Measurements from ENCODE around the gene GRAMD4.
"Not testable (repeated sequence)": the region's sequence is repeated elsewhere in the genome, so short reads cannot be mapped to it uniquely, and the experiment has no call there.

The GRAMD4 gene

DNA sequence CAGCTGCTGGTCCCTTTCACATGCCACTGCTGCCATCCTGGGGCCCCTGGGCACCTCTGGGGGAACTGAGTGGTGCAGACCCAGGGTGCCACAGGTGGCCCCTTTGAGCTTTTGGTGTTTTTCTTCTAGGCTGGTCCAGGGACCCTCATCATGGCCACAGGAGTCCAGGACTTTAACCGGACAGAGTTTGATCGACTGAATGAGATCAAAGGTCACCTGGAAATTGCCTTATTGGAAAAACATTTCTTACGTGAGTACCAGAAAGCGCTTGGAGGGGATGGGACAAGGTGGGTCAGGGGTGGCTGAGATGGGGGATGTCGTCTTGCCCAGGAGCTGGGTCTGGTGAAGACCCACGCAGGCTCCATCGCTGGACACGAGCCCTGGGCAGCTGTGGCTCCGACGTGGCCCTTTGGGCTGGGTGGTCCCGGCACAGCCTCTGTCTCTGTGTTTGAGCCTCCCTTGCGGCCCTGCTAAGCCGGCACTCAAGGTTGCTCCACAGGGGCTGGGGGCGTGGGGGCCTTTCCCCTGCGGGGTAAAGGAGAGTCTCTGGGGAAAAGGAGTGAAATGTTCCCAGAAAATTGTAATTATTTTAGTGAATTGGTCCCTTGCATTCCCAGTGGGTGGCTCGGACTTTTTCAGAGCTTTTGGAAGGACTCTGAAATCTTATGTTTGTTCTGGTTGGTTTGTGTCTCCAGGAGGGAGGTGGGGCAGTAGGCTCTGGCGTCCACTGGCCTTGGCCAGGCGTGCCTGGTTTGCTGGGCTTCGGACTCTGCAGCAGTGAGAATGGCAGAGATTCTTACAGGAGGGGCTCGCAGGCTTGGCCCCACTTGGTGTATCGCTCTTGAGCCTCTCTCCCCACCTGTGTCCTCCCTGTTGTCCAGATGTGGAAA is 17.8 kb downstream of the GRAMD4 start:
- no peak for DNase-seq (ENCODE audit: low spot score)

DNA sequence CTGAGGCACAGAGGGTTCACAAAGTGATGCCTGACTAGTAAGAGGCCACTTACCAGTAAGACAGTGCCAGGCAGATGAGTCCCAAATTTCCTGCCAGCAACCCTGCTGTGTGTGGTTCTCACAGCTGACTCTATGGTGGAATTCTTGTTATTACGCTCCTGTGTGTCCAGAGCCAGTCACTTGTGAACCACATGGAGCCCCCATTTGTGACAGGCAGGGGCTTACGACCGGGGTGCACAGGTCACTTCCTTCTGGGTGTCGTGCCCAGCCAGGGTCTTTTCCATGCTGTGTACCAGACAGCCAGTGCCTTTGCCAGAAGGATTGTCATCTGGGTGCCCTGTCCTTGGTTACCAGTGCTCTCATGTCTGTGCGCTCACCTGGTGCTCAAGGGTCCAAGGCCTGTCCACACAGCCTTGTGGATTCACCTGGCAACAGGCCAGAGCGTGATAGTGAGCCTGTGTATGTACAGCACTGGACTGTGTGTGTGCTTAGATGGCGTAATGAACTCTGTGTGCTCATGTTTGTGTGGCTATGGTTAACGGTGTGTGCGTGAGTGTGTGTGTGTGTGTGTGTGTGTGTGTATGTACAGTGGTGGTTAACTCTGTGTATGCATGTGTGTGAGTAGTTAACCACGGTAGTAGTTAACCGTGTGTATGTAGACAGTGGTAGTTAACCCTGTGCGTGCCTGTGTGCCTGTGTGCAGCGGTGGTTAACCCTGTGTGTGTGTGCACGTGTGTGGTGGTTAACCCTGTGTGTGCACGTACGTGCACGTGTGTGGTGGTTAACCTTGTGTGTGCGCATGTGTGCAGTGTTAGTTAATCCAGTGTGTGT is 18.6 kb downstream of the GRAMD4 start:
- peak; percentile 15 for DNase-seq (ENCODE audit: low spot score)

DNA sequence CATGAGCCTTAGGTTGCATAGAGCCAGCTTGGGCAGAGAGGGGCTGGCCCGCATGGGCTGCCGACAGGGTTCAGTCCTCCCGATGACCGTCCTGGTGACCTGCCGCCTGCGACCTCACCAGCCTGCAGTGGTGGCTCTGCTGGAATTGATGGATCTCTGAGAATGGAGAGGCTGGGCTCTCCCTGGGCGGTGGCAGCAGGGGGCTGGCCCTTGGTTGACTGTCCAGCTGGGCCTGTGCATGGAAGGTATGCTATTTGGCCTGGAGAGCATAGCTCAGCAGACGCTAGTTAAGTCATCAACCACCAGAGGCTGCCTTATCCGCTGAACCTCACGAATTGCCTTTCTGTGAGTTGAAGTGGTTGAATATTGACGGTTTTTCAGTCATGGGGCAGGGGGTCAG is 19.7 kb downstream of the GRAMD4 start:
- DNase-seq (ENCODE audit: low spot score): no peak

DNA sequence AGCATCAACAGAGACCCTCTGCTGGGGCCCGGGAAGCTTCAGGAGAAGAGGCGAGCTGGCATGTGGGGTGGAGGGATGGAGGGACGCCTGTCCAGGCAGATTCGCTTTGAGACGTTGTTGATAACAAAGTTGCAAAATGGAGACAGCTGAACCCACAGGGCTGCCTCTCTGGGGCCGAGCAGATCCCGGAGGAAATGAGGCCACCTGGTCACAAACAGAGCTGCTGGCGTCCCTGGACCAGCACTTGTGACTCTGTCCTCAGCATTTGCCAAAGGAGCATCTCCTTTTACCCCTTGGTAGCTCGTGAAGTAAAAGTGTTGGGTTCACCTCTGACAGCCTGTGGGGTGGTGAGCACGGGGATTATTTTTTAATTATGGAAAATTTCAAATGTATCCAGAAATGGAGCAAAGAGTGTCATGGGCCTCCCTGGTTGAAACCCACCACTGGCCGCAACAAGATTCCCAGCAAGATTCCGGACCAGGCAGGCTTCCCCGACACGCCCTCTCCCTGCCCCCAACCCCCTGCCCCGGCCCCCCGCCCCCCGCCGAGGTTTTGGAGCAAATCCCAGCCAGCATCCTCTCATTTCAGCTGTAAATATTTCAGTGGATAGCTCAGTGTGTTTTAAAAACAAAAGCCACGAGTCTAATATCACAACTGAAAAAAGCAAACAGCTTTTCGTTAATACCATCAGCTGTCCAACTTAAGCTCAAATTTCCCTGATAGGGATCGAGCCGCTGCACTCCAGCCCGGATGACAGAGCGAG is 20.3 kb downstream of the GRAMD4 start:
- no peak for DNase-seq (ENCODE audit: low spot score)

DNA sequence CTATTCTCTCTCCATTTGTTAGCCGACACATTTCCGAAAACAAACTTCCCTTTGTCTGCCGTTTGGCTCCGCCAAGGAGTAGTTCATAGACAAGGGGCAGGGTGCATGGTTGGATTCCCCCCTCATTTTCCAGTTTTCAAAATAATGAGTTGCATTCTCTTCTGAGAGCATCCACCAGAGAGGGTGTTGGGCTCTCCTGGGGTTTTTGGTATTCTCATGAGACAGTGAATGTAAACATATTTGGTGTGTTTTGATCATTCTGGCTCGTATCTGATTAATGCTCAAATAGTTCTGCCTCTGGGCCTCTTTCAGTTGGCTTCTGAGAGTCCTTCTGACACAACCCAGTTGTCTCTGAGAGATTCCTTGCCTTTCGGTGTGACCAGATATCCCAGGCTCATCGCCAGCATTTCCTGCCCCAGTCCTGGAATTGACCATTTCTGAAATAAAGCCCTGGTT is 21.7 kb downstream of the GRAMD4 start:
- peak; percentile 42 for DNase-seq (ENCODE audit: low spot score)

DNA sequence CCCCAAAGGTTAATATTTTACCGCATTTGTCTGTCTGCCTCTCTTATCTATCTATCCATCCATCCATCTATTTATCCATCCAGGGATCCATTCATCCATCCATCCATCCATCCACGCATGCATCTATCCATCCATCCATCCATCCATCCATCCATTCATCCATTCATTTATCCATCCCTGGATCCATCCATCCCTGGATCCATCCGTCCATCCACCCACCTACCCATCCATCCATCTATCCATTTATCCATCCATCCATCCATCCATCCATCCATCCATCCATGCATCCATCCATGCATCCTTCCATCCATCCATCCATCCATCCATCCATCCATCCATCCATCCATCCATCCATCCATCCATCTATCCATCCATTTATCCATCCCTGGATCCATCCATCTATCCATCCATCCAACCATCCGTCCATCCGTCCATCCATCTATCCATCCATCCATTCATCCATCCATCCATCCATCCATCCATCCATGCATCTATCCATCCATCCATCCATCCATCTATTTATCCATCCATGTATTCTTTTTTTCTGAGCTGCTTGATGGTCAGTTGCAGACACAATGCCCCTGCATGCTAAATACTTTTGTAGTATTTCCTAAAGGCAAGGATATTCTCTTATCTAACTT is 22.8 kb downstream of the GRAMD4 start:
- not testable (repeated sequence) for DNase-seq (ENCODE audit: low spot score)

DNA sequence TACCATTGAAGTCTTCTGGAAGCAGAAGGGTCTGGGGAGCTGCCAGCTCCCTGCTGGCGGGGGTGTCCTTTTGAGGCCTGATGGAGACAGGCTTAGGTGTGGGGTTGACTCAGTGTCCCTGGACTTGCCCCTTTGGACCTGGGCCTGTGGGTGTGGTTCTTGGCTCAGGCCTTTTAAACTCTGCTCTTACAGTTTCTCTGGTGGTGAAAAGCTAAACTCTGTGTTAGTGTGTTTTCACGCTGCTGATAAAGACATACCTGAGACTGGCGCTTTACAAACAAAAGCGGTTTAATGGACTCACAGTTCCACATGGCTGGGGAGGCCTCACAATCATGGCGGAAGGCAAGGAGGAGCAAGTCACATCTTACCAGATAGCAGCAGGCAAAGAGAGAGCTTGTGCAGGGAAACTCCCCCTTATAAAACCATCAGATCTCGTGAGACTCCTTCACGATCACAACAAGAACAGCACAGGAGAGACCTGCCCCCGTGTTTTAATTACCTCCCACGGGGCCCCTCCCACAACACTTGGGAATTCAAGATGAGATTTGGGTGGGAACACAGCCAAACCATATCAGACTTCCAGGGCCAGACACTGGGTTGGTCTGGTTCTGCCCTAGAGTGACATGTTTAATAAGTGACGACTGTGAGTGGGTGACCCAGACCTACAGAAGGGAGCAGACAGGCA is 26.5 kb downstream of the GRAMD4 start:
- DNase-seq (ENCODE audit: low spot score): no peak

DNA sequence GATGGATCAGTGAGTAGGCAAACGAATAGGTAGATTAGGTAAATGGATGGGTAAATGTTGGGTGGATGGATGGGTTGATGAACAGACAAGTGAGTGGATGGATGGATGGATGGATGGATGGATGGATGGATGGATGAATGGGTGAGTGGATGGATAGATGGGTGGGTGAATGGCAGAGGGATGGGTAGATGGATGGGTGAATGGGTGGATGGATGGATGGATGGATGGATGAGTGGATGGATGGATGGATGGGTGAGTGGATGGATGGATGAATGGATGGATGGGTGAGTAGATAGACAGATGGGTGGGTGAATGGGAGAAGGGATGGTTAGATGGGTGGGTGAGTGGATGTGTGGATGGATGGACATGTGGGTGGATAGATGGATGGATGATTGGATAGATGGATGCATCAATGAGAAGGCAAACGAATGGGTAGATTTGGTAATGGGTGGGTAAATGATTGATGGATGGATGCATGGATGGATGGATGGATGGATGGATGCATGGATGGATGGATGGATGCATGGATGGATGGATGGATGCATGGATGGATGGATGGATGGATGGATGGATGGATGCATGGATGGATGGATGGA is 28.1 kb downstream of the GRAMD4 start:
- not testable (repeated sequence) for DNase-seq (ENCODE audit: low spot score)

DNA sequence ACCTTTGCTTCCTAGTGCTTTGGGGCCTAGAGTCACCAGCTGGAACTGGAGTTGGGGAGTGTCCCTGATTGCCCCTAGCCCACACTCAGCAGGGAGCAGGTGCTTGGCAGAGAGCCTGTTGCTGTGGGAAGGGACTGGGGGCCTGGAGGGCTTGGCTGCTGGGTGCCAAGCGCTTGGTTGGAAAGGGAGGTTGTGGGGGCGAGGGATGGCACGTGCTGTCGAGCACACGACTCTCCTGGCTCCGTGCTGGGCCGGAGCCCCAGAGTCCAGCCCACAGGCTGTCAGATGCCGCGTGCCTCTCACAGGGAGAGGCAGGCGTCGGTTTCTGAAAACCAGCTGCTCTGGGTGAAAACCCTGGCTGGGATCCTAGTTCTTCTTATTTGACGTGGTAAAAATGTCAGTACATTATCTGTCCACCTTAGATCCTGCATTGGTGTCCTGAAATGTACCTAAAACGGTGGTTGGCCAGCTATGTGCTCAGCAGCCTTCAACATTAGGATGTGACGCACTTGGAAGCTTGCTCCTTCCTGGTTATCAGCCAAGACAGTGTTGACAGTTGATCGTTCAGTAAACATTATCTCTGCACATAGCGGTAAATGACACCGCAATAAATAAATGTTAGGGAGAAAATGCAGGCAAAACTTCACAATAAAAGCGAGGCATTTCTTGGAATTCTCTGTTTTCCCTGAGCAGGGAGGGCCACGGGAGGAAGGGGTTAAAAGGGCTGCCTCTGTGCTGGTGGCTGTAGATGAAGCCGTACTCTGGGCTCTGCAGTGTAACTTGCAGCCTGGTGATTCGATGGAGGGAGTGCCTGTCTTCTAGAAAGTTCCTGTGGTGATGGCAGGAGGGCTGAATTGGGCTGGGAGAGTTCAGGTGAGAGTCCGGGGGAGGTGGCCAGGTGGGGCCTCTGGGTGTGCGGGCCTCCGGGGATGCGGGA is 29.2 kb downstream of the GRAMD4 start:
- peak; percentile 14 for DNase-seq (ENCODE audit: low spot score)

DNA sequence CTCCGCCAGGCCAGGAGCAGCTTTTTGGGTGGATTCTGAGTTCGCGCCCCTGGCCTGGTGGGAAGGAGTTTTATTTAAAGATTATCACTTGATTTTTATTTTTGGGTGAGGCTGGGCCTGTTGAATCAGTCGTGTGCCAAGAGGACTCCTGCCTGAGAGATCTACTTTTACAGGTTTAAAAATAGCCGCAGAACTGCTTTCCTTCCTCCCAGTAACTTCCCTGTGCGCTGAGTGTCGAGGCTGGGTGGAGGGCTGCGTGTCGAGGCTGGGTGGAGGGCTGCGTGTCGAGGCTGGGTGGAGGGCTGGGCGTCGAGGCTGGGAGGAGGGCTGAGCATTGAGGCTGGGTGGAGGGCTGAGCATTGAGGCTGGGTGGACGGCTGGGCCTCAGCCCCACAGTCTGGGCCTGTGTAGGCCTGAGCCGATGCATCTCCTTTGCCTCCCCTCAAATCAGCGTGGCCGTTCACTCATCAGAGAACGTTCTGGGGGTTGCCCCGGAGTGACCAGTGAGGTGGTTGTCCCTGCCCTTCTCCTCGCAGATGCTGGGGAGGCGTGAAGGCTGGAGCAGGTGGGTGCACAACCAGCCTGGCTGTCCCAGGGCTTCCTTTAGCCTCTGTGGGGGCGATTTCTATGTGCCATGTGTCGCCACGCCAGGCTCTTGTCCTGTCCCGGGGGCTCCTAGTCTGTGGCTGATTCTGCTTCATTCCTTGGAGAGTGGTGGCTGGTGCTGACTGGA is 30.1 kb downstream of the GRAMD4 start:
- DNase-seq (ENCODE audit: low spot score): no peak

DNA sequence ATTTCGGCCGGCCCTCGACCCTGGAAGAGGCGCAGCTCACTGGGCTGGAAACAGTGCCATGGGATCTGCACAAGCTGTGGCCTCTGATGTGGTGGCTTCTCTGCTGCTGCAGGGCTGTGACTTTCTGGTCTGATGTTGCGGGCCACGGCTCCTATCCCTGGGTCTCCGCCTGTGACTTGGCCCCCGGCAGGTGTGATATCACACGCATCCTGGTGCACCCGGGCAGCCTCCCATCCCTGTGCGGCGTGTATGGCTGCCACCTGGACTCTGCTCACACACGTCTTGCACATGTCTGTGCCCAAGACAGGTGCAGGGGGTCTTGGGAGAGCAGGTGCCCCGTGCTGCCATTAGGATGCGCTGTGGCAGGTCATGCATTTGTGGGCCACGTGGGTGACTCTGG is 31.1 kb downstream of the GRAMD4 start:
- no peak for DNase-seq (ENCODE audit: low spot score)

DNA sequence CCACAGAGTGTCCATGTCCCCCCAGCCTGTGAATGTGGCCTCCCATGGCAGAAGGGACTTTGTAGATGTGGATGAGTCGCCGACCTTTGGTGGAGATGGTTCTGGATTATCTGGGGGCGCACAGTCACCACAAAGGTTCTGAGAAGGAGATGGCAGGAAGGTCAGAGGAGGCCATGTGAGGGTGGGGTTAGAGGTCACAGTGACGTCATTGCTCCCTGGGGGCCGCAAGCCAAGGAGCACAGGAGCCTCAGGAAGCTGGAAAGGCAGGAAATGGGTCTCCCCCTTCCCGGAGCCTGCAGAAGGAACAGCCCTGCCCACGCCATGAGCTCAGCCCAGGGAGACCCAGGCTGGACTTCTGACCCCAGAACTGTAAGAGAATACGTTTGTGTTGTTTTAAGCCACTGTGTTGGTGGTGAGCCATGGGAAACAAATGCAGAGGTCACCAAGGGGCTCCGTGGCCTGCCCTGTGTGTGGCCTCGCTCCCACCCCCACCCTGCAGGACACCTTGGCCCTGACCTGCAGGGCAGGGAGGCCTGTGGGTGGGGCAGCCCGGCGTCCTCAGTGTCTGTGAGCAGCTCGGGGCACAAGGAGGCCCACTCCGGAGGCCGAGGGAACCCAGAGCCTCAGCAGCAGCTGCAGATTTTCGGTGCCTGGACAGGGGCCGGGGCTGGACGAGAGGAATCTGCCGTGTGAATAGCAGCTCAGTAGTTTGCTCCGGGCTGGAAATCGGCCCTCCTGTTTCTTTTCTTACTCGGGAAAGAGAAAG is 32.1 kb downstream of the GRAMD4 start:
- DNase-seq (ENCODE audit: low spot score): no peak

DNA sequence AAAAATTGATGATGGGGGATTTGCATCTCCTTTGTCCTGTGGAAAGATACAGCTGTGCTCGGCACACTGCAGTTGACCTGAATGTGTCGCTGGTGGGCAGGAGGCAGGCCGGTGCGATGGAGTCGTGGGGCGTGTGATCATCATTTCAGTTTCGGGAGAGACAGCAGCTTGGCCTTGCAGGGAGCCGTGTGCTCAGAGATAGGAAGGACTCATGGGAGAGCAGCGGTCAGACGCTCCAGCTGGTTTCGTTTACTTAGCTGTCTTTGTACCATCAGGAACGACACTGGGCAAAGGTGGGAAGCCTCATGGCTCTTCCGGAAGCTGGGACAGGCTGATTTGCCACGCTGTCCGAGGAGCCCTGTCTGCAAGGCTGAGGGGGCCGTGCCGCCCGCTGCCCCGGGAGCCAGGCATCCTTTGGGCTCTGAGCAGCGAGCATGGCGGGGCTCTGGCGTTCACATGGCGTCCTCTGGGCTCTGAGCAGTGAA is 32.7 kb downstream of the GRAMD4 start:
- no peak for DNase-seq (ENCODE audit: low spot score)

DNA sequence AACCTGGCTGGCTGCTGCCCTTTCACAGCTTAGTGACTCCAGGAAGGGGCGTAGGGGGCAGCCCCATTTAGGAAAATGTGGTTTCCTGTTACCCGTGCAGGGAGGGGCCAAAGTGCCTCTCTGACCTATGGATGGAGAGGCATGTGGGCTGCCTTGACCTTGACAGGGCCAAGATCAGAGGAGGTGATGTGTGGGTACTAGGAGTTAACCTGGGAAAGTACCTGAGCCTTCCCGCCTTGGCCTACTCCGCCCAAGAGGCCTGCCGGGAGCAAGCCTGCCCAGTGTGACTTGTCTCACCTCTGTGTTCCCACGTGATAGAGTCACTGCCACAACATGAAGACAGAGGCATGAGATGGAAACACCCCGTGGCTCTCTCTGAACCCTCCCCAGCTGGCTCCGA is 33.4 kb downstream of the GRAMD4 start:
- DNase-seq (ENCODE audit: low spot score): no peak

DNA sequence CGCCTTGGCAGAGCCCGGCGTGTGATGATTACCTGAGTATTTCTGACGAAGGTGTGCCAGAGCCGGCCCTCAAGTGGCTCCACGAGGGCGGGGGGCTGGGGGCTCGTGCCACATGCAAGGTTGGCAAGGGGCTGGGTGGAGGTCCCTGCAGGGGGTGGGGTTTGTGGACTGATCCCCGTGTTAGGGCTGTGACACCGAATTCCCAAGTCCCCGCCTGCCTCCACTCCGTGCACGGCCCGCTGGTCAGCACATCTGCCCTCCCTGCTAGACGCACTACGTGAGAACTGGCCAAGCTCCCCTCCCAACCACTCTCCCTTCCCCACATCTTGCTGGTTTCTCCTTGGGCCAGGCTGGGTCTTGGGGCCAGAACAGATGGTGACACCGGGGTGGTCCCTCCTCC is 34.2 kb downstream of the GRAMD4 start:
- no peak for DNase-seq (ENCODE audit: low spot score)

DNA sequence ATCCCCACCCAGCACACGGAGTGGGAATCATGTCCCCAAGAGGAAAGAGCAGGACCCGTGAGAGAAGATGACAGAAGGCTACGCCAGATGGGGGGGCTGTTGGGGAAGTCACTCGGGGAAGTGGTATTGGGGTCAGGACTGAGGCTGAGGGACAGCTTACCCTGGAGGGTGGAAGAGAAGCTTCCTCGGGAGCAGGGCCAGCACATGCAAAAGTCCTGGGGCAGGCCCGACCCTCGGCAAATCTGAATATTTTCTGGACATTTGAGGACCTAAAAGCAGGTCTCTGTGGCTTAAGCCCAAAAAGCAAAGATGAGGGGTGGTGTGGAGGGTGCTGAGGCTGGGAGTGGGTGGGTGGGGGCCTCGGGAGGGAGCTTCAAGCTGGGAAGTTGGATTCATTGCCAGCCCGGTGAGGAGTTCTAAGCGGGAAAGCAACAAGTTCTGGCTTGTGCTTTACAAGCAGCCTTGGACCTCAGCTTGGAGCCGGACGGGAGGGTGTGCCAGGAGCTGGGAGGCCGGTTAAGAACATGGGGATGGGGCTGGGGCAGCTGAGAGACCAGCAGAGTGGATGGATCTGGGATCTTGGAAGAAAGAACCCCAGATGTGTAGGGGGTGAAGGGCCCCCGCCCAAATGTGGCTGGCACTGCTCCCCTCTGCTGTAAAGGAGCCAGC is 34.9 kb downstream of the GRAMD4 start:
- no peak for DNase-seq (ENCODE audit: low spot score)

DNA sequence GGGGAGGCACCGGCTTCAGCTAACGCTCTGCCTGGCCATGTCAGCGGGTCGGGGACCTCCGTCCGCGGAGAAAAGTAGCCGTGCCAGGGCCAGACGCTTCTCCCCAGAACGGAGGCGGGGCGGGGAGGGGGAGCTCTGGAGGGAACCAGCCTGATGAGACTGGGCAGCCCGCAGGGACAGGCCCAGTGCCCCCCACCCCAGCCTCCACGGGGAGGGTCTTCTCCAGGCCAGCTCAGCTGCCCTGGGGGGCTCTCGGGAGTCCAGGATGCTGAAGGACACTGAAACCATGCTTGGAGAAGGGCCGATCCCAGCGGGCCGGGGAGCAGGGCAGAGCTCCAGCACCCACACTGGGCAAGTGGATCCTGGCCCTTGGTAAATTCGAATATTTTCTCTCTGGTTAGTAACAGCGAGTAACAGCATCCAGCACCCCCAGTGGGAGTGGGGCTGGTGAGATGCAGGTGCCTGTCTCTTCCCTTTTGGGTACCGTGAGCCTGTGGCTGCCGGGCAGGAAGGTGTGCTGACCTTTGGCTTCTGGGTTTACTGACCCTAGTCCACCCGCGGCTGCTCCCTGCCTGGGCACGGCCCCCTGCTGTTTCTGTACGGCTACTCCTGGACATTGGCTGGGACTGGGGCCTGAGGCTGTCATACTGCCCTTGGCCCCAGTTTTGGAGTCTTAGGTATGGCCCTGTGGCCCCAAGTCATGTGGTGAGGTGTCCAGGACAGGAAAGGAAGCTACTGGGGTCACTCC is 35.8 kb downstream of the GRAMD4 start:
- no peak for DNase-seq (ENCODE audit: low spot score)

All from AG08395 (cell line).